NCI-H82 (cell line): ENCODE measurements around the gene FAR1.
"Not testable (repeated sequence)": the region's sequence is repeated elsewhere in the genome, so short reads cannot be mapped to it uniquely, and the experiment has no call there.

ENCODE experiments used
- DNase-seq: peaks from one replicate; lab custom pipeline; 2025; lab: John Stamatoyannopoulos, UW

Gene FAR1

GRCh38 chr11:13668102-13668956 is at the start of gene FAR1:
Gene FAR1 (plus strand): TSS chr11:13668668. CDS start chr11:13694766, 26,098 bp downstream.
- peak; percentile 97 for DNase-seq

DNA sequence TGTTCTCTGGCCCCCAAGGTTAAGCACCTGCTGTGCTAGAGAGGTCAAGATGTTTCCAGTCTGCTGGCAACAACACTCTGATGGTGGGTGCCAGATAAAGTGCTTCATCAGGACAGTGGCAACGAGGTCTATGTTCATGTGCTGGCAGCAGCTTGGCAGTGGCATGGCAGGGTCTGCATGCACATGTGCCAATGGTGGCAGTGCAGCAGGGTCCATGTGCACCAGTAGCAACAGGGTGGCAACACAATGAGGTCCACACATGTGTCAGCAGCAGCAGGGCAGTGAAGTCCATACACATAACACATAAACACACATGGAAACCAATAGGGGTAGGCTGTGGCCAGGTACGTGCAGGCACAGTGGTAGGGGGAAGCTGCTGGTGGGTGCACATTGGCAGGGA is 48.4 kb upstream of the FAR1 start:
- DNase-seq, result no peak

DNA sequence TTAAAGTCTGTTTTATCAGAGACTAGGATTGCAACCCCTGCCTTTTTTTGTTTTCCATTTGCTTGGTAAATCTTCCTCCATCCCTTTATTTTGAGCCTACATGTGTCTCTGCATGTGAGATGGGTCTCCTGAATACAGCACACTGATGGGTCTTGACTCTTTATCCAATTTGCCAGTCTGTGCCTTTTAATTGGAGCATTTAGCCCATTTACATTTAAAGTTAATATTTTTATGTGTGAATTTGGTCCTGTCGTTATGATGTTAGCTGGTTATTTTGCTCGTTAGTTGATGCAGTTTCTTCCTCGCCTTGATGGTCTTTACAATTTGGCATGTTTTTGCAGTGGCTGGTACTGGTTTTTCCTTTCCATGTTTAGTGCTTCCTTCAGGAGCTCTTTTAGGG is 41.6 kb upstream of the FAR1 start:
- not testable (repeated sequence) for DNase-seq

DNA sequence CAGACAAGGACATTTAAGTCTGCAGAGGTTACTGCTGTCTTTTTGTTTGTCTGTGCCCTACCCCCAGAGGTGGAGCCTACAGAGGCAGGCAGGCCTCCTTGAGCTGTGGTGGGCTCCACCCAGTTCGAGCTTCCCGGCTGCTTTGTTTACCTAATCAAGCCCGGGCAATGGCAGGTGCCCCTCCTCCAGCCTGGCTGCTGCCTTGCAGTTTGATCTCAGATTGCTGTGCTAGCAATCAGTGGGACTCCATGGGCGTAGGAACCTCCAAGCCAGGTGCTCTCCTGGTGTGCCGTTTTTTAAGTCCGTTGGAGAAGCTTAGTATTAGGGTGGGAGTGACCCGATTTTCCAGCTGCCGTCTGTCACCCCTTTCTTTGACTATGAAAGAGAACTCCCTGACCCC is 39.8 kb upstream of the FAR1 start:
- not testable (repeated sequence) for DNase-seq

GRCh38 chr11:13629779-13630178 is 38.7 kb upstream of the FAR1 start:
- no peak for DNase-seq

DNA sequence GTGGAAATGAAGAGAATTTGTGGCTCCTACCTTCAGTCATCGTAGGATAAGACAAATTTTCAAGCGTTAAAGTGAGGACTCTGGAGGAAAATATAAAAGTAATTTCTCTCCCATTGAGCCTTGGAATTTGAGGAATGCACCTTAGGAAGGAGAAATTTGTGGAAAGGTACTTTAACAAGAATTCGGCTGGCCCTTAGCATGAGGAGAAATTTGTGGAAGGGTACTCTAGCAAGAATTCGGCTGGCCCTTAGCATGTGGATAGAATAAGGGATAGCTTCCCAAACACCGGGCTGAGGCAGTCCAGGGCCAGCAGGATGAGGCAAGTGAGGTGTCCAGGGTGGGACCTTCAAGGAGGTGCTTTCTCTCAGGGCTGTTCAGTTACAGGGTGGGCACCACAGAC is 33.2 kb upstream of the FAR1 start:
- no peak for DNase-seq

DNA sequence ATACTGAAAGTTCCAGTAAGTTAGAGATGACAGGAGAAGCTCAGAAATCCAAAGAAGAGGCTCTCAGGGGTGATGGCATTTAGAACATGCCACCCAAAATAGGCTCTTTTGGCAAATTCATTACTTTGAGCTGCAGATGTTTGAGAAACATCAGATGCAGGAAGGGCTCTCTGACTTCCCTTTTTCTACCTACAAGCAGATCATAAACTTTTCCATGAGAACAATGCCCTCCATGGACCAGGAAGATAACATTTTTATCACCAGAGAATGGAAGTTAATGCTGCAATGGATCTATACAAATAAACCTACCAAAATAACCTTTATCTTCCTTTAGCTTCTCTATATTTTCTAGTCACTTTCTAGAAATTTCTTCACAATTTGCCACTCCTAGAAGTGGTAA is 32.7 kb upstream of the FAR1 start:
- no peak for DNase-seq

GRCh38 chr11:13637125-13638069 is 31.1 kb upstream of the FAR1 start:
- no peak for DNase-seq

DNA sequence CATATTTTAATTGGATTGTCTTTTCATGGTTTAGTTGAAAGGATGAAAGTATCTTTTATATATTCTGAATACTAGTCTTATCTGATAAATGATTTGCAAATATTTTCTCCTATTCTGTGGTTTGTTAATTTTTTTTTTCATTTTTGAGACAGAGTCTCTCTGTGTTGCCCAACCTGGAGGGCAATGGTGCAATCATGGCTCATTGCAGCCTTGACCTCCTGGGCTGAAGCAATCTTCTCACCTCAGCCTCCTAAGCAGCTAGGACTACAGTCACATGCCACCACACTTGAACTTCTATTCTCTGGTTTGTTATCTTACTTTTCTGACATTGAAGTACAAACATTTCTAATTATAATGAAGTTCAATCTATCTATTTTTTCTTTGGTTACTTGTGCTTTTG is 30.0 kb upstream of the FAR1 start:
- DNase-seq, result no peak

DNA sequence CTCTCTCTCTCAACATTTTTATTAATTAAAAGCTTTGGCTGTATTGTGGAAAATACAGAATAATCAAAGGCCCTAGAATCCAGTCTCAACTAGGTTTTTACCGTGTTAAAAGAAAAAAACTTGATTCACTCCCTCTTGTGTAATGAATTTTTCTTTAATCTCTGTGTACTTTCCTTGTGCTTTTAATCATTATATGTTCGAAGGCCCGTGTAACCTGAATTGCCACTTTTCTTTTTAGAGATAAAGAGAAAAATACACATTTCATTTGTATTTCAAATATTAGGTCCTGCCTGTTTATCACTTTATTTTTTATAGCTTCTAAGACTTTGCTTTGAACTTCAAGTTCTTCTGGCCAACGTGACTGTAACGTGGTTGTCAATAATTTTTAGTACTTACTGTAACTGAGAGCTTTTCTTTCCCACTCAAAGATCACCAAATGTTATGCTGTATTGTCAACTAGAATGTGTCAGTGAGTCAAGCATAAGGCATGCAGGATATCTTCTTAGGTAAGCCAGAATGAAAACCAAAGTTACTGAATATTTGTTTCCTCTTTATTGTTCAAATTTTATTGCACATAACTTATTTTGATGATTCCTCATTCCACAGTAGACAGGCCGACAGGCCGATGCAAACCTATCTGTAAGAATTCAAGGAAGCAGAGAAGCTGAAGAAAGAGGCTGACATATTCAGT is 23.3 kb upstream of the FAR1 start:
- no peak for DNase-seq

DNA sequence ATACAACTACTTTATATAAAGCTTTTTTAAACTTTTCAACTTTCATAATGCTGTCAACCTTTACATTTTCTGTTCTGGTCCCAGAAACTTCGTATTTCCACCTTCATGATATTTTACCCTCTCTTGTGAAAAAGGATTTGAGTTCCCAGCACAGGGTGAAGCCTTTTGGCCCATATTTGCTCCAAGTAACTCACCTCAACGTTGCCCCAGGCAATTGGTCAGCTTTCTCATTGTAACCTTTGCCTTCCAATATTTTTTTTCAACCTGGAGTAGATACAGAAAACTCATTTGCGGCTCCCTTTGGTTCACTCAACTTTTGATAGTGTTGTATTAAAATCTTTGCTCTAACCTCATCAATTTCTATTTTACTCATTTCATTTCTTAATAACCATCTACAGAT is 21.1 kb upstream of the FAR1 start:
- no peak for DNase-seq

DNA sequence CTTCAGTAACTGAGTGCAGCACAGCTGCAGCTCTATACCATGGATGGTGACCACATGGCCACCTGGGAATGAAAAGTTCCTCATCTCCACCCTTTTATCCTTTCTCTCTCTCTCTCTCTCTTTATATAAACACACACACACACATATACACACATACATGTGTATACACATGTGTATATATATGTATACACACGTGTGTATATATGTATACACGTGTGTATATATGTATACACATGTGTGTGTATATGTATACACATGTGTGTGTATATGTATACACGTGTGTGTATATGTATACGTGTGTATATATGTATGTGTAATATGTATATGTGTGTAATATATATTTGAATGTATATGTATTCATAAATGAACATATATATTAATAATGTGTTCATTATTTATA is 18.8 kb upstream of the FAR1 start:
- DNase-seq, result no peak

DNA sequence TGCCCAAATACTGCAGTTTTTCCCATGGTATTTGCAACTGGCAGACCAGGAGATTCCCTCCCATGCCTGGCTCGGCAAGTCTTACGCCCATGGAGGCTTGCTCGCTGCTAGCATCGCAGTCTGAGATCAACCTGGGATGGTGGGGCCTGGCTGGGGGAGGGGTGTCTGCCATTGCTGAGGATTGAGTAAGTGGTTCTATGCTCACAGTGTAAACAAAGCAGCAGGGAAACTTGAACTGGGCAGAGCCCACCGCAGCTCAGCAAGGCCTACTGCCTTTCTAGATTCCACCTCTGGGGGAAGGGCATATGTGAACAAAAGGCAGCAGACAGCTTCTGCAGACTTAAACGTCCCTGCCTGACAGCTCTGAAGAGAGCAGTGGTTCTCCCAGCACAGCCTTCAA is 17.0 kb upstream of the FAR1 start:
- not testable (repeated sequence) for DNase-seq

GRCh38 chr11:13661074-13661623 is 7.3 kb upstream of the FAR1 start:
- DNase-seq, result peak; percentile 30

GRCh38 chr11:13663631-13664071 is 4.8 kb upstream of the FAR1 start:
- no peak for DNase-seq

DNA sequence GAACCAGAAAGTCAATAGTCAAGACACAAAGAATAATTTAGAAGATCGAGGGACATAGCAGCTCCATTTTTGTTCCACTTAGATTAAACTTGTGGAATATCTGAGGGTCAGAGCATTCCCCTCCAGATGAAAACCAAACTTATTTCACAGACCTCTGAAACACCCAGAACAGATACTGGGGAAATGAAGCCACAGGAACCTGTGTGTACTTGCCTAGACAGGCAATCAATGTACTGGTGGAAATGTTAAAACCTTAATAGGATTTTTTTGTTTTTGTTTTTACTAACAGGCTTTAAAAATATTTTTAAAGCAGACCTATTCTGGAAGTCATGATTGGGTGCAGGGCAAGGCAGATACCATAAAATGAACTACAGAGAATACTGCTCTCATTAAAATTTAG is 4.1 kb upstream of the FAR1 start:
- DNase-seq, result no peak

DNA sequence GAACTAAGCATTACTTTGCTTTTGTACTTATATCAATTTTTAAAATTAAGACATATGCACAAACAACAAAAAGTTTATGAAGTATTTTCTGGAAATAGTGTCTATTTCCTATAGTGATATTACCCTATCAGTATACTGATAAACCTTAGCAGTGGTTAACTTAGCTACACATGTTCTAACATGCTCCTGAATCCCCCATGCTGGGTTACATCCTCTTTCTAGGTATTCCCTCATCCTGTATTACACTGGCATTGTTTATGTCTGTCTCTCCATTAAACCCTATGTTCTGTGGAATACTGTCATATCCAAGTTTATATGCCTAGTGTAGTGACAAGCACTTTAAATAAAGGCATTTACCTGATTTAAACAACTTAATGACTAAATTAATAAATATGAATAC is 1.8 kb upstream of the FAR1 start:
- DNase-seq, result no peak

DNA sequence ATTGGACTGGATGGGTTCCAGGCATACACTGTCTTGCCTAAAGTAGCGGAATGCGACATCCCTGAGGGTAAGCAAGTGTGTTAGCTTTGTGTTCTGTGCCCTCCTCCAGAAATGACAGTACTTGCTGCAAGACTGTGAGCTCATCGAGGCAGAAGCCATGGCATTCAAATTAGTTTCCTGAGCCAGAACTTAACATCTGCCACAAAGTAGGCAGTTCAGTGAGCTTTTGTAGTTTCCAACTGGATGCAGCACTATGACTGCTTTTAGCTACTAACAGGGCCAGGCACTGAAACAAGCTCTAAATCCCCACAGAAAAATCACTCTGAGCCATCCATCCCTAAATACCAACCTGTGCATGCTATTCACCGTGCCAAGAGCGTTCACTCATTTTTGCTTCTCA is 1.2 kb upstream of the FAR1 start:
- DNase-seq, result peak; percentile 20

GRCh38 chr11:13667795-13668101 is 720 bp upstream of the FAR1 start:
- DNase-seq, result peak; percentile 52

DNA sequence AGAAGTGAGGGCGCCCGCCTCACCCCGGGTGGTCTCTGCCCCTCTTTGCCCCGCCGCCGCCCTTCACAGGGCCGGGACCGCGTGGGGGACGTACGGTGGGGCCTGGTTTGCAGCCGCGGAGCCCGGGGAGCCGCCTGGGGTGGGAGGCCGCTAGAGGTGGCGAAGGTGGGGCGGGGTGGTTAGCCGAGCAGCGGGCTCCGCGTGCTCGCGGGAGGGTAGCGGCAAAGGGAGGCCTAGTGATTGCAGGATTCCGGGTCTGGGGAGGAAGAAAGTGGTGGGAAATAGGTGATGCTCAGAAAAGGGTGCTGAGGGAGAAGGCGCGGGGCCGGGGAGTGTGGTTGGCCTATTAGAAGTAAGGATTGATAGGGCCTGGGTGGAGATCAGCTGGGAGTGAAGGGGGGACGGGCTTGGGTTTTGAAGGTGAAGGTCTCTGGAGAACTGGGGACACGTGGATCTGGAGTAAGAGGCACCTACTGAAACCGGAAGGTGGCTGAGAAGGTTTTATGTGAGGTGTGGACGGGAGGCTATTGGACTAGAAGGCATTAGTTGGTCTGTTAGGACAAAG is 571 bp downstream of the FAR1 start:
- peak; percentile 61 for DNase-seq

GRCh38 chr11:13669544-13670488 is 1.3 kb downstream of the FAR1 start:
- peak; percentile 19 for DNase-seq
